ENCODE measurements around the gene VPS13D. TPM values are rescaled to one million over a fixed set of nuclear protein-coding genes. Genes with fewer than 3 reads are reported as not detected.
A peak's percentile ranks its signal among the peaks of the same experiment; 100 is the strongest.

Gene VPS13D
- polyA plus RNA-seq, 1 of the 3 experiments (the other 2 are of a cell fraction): 15.0 TPM

- H3K36me3 ChIP-seq (replicated peaks in 1 of 2; ENCODE audit: control insufficient read depth in 1 of 2, insufficient read depth in 2 of 2, low read length in 1 of 2): no peaks in the 10 kb centered on the region
- CTCF ChIA-PET: interaction anchor here (0.9 to 1.9 kb wide), 2 partner anchors 20 to 174 kb away, joined by 3 to 4 read pairs; no protein-coding TSS in a partner anchor
Measured at GRCh38 chr1:12446593-12446992, 216.8 kb downstream of the VPS13D start.

GRCh38 chr1:12447307-12447706, 217.5 kb downstream of the VPS13D start:
- Histone ChIP-seq H3K9me2 (no peaks in the 10 kb centered on the region), H3K27me3 (ENCODE audit: insufficient read depth) (no peaks in the 10 kb centered on the region), H3K9ac (peak overlapping the region; percentile 40; the same call in 1 of the 2 replicates), H3K79me2 (ENCODE audit: insufficient read depth) (no peaks in the 10 kb centered on the region), H3K4me3 (ENCODE audit: low read depth in 2 of 2, low read length in 1 of 2) (no peak overlapping the region), H3F3A (replicated peaks; ENCODE audit: insufficient read depth) (peaks cover 4% of the 10 kb centered on the region), H2AFZ (ENCODE audit: low read depth) (no peak overlapping the region), H3K36me3 (replicated peaks in 1 of 2; ENCODE audit: control insufficient read depth in 1 of 2, insufficient read depth in 2 of 2, low read length in 1 of 2) (no peaks in the 10 kb centered on the region), H3K4me2 (peak overlapping the region; percentile 36), H3K9me3 (no peaks in the 10 kb centered on the region), H3K27ac (ENCODE audit: low read depth in 2 of 2, low read length in 1 of 2) (peak overlapping the region; percentile 66 to 91), H4K20me1 (ENCODE audit: insufficient read depth) (no peaks in the 10 kb centered on the region), H3K4me1 (ENCODE audit: control insufficient read depth in 1 of 2, insufficient read depth in 2 of 2, low read depth in 1 of 2, low read length in 1 of 2) (peaks cover 20 to 26% of the 10 kb centered on the region in 2 experiments; a peak in 3 of 4 replicates)
- WGBS (ENCODE audit: low lambda C conversion rate): 19% methylated on average over 3 of the region's 3 CpGs
- ChIA-PET POLR2A (no interaction called here), CTCF (interaction anchor here (0.9 to 1.9 kb wide), 2 partner anchors 20 to 173 kb away, joined by 3 to 4 read pairs; no protein-coding TSS in a partner anchor)
- no peak for DNase-seq
- TF ChIP-seq MAX (IDR thresholded peaks at IDR 0.05; ENCODE audit: low read depth): no peak
- peak in 1 of 2 experiments; percentile 59; a peak in 2 of 4 replicates for TF ChIP-seq EP300 (IDR thresholded peaks at IDR 0.05; ENCODE audit: borderline replicate concordance in 1 of 2, low read depth in 1 of 2, low read length in 1 of 2)
- peak; percentile 49; the same call in 1 of the 2 replicates for TF ChIP-seq PBX3 (IDR thresholded peaks at IDR 0.05)
- peak; percentile 29; the same call in 1 of the 2 replicates for TF ChIP-seq POLR2AphosphoS5 (IDR thresholded peaks at IDR 0.05; ENCODE audit: low read depth, low read length)
- TF ChIP-seq NFIC (IDR thresholded peaks at IDR 0.05; ENCODE audit: borderline replicate concordance): peak; percentile 81
- peak; percentile 47; the same call in 1 of the 2 replicates for TF ChIP-seq TCF12 (IDR thresholded peaks at IDR 0.05)
- peak; percentile 53 for TF ChIP-seq JUND (IDR thresholded peaks at IDR 0.05)
- no peak for TF ChIP-seq ELF1 (IDR thresholded peaks at IDR 0.05)
- 0 out of 2 replicates have a peak, but pooled peaks have one; percentile 23 for TF ChIP-seq TEAD4 (IDR thresholded peaks at IDR 0.05; ENCODE audit: borderline replicate concordance, insufficient read depth)
- TF ChIP-seq USF2 (IDR thresholded peaks at IDR 0.05; ENCODE audit: borderline replicate concordance, low read depth, low read length): no peak
- no peak for TF ChIP-seq GABPA (IDR thresholded peaks at IDR 0.05; ENCODE audit: low read depth)
- TF ChIP-seq YY1 (IDR thresholded peaks at IDR 0.05; ENCODE audit: low read depth): no peak
- TF ChIP-seq EZH2phosphoT487 (IDR thresholded peaks at IDR 0.05; ENCODE audit: borderline replicate concordance, low read depth): no peak

More at GRCh38 chr1:12446593-12446992, 216.8 kb downstream of the VPS13D start:
- POLR2A ChIA-PET: no interaction called here
- WGBS (ENCODE audit: low lambda C conversion rate): 94% methylated on average over 2 of the region's 2 CpGs
- Histone ChIP-seq H3F3A (replicated peaks; ENCODE audit: insufficient read depth) (peaks cover 9% of the 10 kb centered on the region), H3K9ac (no peak overlapping the region), H2AFZ (ENCODE audit: low read depth) (no peak overlapping the region), H3K9me2 (no peaks in the 10 kb centered on the region), H3K27me3 (ENCODE audit: insufficient read depth) (no peaks in the 10 kb centered on the region), H3K4me1 (ENCODE audit: control insufficient read depth in 1 of 2, insufficient read depth in 2 of 2, low read depth in 1 of 2, low read length in 1 of 2) (peaks cover 19 to 26% of the 10 kb centered on the region in 2 experiments; a peak in 3 of 4 replicates), H3K4me3 (ENCODE audit: low read depth in 2 of 2, low read length in 1 of 2) (no peak overlapping the region), H4K20me1 (ENCODE audit: insufficient read depth) (no peaks in the 10 kb centered on the region), H3K9me3 (no peaks in the 10 kb centered on the region), H3K4me2 (peak overlapping the region; percentile 36), H3K79me2 (ENCODE audit: insufficient read depth) (no peaks in the 10 kb centered on the region), H3K27ac (ENCODE audit: low read depth in 2 of 2, low read length in 1 of 2) (peak overlapping the region; percentile 66 to 91)
- DNase-seq: no peak
- TF ChIP-seq MAX (IDR thresholded peaks at IDR 0.05; ENCODE audit: low read depth) (no peak), USF2 (IDR thresholded peaks at IDR 0.05; ENCODE audit: borderline replicate concordance, low read depth, low read length) (no peak), TEAD4 (IDR thresholded peaks at IDR 0.05; ENCODE audit: borderline replicate concordance, insufficient read depth) (no peak), NFIC (IDR thresholded peaks at IDR 0.05; ENCODE audit: borderline replicate concordance) (no peak), ZBTB33 (IDR thresholded peaks at IDR 0.05; ENCODE audit: borderline replicate concordance, low read depth) (no peak), GABPA (IDR thresholded peaks at IDR 0.05; ENCODE audit: low read depth) (no peak), TCF12 (IDR thresholded peaks at IDR 0.05) (no peak), MXI1 (IDR thresholded peaks at IDR 0.05; ENCODE audit: low read depth, low read length) (no peak), RFX5 (IDR thresholded peaks at IDR 0.05; ENCODE audit: low read length) (no peak), EP300 (IDR thresholded peaks at IDR 0.05; ENCODE audit: borderline replicate concordance in 1 of 2, low read depth in 1 of 2, low read length in 1 of 2) (no peak), EZH2phosphoT487 (IDR thresholded peaks at IDR 0.05; ENCODE audit: borderline replicate concordance, low read depth) (no peak), FOXM1 (IDR thresholded peaks at IDR 0.05; ENCODE audit: low read depth) (no peak)

Measured in SK-N-SH (cell line).